Fibroblast of pulmonary artery (primary cell): ENCODE measurements around the gene MTIF3.
"Not testable (repeated sequence)": the region's sequence is repeated elsewhere in the genome, so short reads cannot be mapped to it uniquely, and the experiment has no call there.

Source experiments
- DNase-seq: peaks from one replicate; pipeline ENCODE4 v3.0.0-alpha.2; 2010; ENCODE audit warnings: low read depth
- H3K4me3 ChIP-seq: replicated peaks from 2 replicates; pipeline ENCODE4 v1.5.1; 2011; ENCODE audit warnings: low read depth, mild to moderate bottlenecking, control low read depth, low read length, moderate library complexity
- CTCF ChIP-seq: IDR thresholded peaks from 2 replicates; pipeline ENCODE4 v1.5.1; 2011; ENCODE audit warnings: mild to moderate bottlenecking, control low read depth, low read length, inconsistent platforms; ENCODE audit errors: missing control alignments

Gene MTIF3

GRCh38 chr13:27403727-27404385 is 46.5 kb downstream of the MTIF3 start:
- DNase-seq = no peak
- TF ChIP-seq CTCF = no peak
- H3K4me3 ChIP-seq = no peak overlapping the region

- no peak for TF ChIP-seq CTCF
- DNase-seq = peak; percentile 58
- no peak overlapping the region for H3K4me3 ChIP-seq
Measured at GRCh38 chr13:27403203-27403678, 47.1 kb downstream of the MTIF3 start.

- TF ChIP-seq CTCF = no peak
- no peak overlapping the region for H3K4me3 ChIP-seq
- DNase-seq = no peak
Measured at GRCh38 chr13:27401210-27401609, 49.2 kb downstream of the MTIF3 start.

GRCh38 chr13:27400405-27400804 is 50.0 kb downstream of the MTIF3 start:
- H3K4me3 ChIP-seq, DNase-seq: not testable (repeated sequence)

GRCh38 chr13:27398360-27398759 is 52.0 kb downstream of the MTIF3 start:
- DNase-seq = no peak
- no peak overlapping the region for H3K4me3 ChIP-seq
- TF ChIP-seq CTCF = no peak

GRCh38 chr13:27396252-27396846 is 54.0 kb downstream of the MTIF3 start:
- TF ChIP-seq CTCF = no peak
- no peak for DNase-seq
- no peak overlapping the region for H3K4me3 ChIP-seq

GRCh38 chr13:27395007-27395510 is 55.3 kb downstream of the MTIF3 start:
- DNase-seq = no peak
- TF ChIP-seq CTCF = no peak
- H3K4me3 ChIP-seq = no peak overlapping the region
